Measurements from ENCODE around the gene LAPTM5. TPM values are rescaled to one million over a fixed set of nuclear protein-coding genes. Genes with fewer than 3 reads are reported as not detected.

Gene LAPTM5
- total RNA-seq, 1 donor from 2014 or later, result 0.56 TPM

DNA sequence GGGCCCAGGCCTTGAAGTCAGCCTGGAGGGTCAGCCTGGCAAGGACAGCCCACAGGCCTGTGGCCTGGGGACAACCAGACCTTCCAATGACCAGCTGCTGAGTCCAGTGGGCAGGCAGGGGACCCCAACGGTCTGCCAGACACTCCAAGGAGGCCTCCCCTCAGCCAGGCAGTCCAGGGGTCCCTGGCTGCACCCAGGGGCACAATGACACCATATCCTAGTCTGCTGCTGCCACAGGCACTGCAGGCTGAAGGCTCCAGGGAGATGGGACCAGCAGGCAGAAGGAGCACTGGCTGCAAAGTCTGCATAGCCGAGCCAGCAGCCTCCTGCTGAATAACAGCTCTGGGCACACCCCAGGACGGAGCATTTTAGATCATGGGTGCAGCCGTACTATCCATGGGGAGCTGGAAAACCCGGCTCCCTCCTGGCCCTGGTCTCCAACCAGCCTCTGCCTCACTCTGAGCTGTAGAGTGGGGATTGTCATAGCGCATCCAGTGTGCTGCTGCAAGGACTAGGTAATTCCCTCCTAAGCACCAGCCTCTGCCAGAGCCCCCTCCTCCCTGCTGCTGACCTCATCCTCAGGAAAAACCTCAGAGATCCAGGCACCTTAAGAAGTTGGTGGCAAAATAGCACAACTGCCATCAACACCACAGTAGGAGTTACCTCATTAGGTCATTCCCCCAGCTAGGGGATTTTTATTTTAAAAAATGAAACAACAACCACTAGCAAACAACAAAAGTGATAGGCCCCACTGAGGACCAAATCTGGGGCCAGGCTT is 4.8 kb upstream of the LAPTM5 start:
- Mint-ChIP-seq H3K9me3 (ENCODE audit: unreplicated experiment) (no peaks in the 10 kb centered on the region), H3K4me1 (ENCODE audit: low read depth, unreplicated experiment) (peaks cover 19% of the 10 kb centered on the region), H3K27me3 (ENCODE audit: unreplicated experiment) (peaks cover under 1% of the 10 kb centered on the region), H3K27ac (ENCODE audit: unreplicated experiment) (no peak overlapping the region), H3K4me3 (ENCODE audit: unreplicated experiment) (peak overlapping the region; percentile 38), H3K36me3 (ENCODE audit: unreplicated experiment) (no peaks in the 10 kb centered on the region)
- no peak for DNase-seq
- TF ChIP-seq, protein P1, sequence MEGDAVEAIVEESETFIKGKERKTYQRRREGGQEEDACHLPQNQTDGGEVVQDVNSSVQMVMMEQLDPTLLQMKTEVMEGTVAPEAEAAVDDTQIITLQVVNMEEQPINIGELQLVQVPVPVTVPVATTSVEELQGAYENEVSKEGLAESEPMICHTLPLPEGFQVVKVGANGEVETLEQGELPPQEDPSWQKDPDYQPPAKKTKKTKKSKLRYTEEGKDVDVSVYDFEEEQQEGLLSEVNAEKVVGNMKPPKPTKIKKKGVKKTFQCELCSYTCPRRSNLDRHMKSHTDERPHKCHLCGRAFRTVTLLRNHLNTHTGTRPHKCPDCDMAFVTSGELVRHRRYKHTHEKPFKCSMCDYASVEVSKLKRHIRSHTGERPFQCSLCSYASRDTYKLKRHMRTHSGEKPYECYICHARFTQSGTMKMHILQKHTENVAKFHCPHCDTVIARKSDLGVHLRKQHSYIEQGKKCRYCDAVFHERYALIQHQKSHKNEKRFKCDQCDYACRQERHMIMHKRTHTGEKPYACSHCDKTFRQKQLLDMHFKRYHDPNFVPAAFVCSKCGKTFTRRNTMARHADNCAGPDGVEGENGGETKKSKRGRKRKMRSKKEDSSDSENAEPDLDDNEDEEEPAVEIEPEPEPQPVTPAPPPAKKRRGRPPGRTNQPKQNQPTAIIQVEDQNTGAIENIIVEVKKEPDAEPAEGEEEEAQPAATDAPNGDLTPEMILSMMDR (IDR thresholded peaks at IDR 0.05; ENCODE audit: partially characterized antibody, unreplicated experiment), result no peak

DNA sequence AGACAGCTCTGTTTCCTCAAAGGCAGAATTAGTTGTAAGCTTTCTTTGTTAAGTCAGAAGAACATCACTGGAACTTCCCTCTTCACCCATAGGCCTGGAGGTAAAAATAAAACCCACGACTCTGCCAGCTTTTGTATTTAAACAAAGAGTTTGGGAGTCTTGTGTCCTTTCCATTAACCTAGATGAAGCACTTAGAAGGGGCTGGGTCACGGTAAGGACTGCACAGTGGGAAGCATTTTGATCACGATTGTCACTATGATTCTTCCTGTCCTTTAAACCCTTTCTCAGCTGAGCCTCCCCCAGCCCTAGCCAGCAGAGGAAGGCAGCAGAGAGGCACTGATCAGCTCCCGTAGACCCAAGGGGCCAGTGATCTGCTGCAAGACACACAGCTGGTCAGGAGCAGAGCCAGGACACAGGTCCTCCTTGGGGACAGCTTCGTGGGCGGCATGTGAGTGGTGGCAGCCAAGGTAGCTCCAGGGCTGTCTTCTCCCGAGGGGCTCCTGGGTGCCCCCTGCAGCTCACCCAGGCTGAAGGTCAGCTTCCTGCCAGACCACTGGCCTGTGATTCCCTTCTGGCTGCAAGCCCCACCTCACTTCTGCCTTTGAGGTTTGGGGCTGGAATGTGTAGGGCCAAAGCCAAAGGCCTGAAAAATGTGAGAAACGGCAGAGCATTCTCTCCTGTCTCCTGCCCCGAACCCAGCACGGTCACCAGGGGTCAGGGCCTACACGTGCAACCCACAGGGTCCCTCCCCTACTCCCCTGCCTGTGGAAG is 4.0 kb upstream of the LAPTM5 start:
- Mint-ChIP-seq H3K4me1 (ENCODE audit: low read depth, unreplicated experiment) (peaks cover 26% of the 10 kb centered on the region), H3K9me3 (ENCODE audit: unreplicated experiment) (peaks cover 1% of the 10 kb centered on the region), H3K36me3 (ENCODE audit: unreplicated experiment) (no peaks in the 10 kb centered on the region), H3K27me3 (ENCODE audit: unreplicated experiment) (peaks cover 5% of the 10 kb centered on the region), H3K4me3 (ENCODE audit: unreplicated experiment) (peak overlapping the region; percentile 38), H3K27ac (ENCODE audit: unreplicated experiment) (no peak overlapping the region)
- no peak for DNase-seq
- TF ChIP-seq, protein P1 (IDR thresholded peaks at IDR 0.05; ENCODE audit: partially characterized antibody, unreplicated experiment), result no peak

DNA sequence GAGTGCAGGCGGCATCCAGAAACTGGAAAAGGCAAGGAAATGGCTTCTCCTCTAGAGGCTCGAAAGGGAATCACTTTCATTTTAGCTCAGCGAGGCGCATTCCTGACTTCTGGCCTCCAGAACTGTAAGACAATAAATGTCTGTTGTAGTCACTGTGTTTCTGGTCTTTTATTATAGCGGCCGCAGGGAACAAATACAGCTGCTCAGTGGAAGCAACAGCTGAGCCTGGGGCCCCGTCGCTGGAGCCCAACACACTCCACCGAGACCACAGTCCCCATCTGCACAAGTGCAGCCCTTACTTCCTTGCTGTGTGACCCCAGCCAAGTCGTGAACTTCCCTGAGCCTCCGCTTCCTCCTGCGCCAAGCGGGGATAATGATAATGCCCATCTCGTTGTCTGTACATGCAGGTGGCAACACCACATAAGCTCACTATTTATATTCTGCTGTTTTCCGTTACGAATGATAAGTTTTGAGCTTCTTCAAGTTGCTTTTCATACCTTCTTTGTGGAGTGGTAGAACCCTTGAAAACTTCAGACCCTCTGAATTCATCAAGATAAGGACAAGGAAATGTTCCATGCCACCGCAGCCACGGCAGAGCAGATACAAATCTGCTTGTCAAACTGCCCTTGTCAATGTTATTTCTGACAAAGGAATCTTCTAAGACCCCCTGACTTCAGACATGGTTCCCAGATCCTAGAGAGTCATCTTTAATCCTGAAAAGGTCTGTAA is 3.2 kb upstream of the LAPTM5 start:
- TF ChIP-seq, protein P1 (IDR thresholded peaks at IDR 0.05; ENCODE audit: partially characterized antibody, unreplicated experiment), result no peak
- Mint-ChIP-seq H3K4me3 (ENCODE audit: unreplicated experiment) (no peak overlapping the region), H3K4me1 (ENCODE audit: low read depth, unreplicated experiment) (peaks cover 26% of the 10 kb centered on the region), H3K27me3 (ENCODE audit: unreplicated experiment) (peaks cover 5% of the 10 kb centered on the region), H3K36me3 (ENCODE audit: unreplicated experiment) (no peaks in the 10 kb centered on the region), H3K27ac (ENCODE audit: unreplicated experiment) (no peak overlapping the region), H3K9me3 (ENCODE audit: unreplicated experiment) (peaks cover 1% of the 10 kb centered on the region)
- no peak for DNase-seq

DNA sequence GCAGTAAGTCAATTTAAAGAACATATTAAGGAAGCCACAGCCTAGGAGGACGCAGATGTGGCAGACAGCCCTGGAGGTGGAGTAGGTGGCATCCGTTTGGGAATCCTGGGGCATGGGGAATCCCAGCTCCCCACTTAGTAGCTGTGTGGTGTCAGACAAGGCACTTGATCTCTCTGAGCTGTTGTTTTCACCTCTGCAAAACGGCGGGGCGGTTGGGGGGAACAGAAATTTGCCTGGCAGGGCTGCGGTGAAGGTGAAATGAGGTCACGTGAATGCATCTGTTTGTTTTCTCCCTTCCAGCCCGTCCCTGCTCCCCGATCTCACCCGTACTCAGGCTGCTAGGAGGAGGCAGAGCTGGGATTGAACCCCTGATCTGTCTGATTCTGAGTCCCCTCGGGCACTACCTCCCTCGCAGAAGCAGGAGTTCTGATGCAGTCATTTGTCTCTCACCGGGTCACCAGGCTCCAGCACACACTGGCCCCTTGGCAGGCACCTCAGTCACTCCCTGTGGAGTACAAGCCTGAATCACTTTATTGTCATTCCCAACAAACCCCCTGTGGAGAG is 2.2 kb upstream of the LAPTM5 start:
- Mint-ChIP-seq H3K4me3 (ENCODE audit: unreplicated experiment) (no peak overlapping the region), H3K9me3 (ENCODE audit: unreplicated experiment) (peaks cover 1% of the 10 kb centered on the region), H3K27ac (ENCODE audit: unreplicated experiment) (no peak overlapping the region), H3K4me1 (ENCODE audit: low read depth, unreplicated experiment) (peaks cover 32% of the 10 kb centered on the region), H3K27me3 (ENCODE audit: unreplicated experiment) (peaks cover 7% of the 10 kb centered on the region), H3K36me3 (ENCODE audit: unreplicated experiment) (no peaks in the 10 kb centered on the region)
- TF ChIP-seq, protein P1 (IDR thresholded peaks at IDR 0.05; ENCODE audit: partially characterized antibody, unreplicated experiment), result no peak
- DNase-seq, result no peak
